ENCODE data around the gene RBP5.

RBP5 gene, protein sequence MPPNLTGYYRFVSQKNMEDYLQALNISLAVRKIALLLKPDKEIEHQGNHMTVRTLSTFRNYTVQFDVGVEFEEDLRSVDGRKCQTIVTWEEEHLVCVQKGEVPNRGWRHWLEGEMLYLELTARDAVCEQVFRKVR

DNA sequence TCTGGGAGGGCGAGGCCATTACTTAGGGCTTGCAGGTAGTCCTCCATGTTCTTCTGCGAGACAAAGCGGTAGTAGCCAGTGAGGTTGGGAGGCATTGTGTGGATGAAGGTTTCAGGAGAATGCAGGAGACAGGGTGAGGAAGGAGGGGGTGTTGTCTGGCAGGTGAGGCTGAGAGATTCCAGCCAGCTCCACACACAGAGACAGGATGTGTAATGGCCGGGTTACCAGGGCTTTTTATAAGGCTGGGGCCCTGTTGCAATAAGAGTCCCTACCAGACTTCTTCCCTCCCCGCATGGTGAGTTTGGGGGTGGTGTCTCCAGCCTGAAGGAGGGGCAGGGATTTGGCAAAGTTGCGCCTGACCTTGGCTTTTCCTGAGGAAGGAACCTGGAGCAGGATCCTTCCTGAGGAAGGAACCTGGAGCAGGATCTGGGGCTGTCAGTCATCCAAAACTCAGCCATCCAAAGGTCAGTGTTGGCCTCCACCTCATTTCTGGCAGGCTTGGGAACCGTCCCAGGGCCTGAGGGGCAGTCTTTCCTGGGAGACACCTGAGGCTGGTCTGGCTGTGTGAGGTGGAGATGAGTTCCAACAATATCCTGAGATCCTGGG is at the start of gene RBP5:
Gene RBP5, minus strand, starts transcription at position 209 of the 606 bp plus-strand sequence. Its CDS starts 114 bp downstream, at position 95.
- H3K4me3 ChIP-seq (ENCODE audit: low read length), result peak within 1 kb of the TSS; percentile 59
- no peak for DNase-seq (ENCODE audit: low read depth)
- TF ChIP-seq, protein P1, sequence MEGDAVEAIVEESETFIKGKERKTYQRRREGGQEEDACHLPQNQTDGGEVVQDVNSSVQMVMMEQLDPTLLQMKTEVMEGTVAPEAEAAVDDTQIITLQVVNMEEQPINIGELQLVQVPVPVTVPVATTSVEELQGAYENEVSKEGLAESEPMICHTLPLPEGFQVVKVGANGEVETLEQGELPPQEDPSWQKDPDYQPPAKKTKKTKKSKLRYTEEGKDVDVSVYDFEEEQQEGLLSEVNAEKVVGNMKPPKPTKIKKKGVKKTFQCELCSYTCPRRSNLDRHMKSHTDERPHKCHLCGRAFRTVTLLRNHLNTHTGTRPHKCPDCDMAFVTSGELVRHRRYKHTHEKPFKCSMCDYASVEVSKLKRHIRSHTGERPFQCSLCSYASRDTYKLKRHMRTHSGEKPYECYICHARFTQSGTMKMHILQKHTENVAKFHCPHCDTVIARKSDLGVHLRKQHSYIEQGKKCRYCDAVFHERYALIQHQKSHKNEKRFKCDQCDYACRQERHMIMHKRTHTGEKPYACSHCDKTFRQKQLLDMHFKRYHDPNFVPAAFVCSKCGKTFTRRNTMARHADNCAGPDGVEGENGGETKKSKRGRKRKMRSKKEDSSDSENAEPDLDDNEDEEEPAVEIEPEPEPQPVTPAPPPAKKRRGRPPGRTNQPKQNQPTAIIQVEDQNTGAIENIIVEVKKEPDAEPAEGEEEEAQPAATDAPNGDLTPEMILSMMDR (conservative IDR thresholded peaks at IDR 0.05; ENCODE audit: low read length), result no peak

DNA sequence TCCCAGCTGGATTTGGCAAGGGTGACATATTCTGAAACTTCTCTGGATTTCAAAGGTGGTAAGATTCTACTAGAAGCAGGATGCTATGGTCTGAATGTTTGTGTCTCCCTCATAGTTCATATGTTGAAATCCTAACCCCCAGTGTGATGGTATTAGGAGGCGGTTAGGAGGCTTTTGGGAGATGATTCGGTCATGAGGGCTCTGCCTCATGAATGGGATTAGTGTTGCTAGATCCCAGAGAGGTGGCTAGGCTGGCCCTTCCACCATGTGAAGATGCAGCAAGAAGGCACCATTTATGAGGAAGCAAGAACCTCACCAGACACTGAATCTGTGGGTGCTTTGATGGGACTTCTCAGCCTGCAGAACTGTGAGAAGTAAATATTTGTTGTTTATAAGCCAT is 49.8 kb upstream of the RBP5 start:
- H3K4me3 ChIP-seq (ENCODE audit: low read length), result no peak overlapping the region
- DNase-seq (ENCODE audit: low read depth), result no peak
- TF ChIP-seq, protein P1 (conservative IDR thresholded peaks at IDR 0.05; ENCODE audit: low read length), result no peak

DNA sequence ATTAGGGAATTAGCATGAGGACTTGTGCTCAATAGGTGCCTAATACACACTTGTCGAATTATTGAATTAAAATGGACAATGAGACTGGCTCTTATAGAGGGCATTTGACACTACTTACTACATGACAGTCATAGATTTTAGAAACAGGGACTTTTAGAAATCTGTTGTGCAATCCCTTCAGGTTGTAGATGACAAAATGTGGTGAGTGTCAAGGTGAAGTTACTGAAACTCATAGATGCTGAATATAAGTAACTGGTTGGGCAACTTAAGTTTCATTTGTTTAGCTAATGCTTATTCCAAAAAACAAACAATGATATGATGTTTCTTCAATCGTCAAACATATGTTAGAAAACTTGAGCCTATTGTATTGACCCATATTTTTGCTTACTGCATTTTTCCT is 47.9 kb upstream of the RBP5 start:
- DNase-seq (ENCODE audit: low read depth), result no peak
- TF ChIP-seq, protein P1 (conservative IDR thresholded peaks at IDR 0.05; ENCODE audit: low read length), result no peak
- no peak overlapping the region for H3K4me3 ChIP-seq (ENCODE audit: low read length)

DNA sequence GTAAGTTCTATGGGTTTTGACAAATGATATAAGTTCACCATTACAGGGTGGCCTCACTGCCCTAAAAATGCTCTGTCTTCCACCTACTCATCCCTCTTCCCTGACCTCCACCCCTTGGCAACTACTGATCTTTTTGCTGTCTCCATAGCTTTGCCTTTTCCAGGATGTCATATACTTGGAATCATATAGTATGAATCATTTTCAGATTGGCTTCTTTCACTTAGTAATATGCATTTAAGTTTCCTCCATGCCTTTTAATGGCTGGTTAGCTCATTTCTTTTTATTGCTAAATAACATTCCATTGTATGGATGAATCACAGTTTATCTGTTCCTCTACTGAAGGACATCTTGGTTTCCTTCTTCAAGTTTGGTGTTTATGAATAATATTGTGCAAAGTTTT is 46.8 kb upstream of the RBP5 start:
- peak; percentile 26 for DNase-seq (ENCODE audit: low read depth)
- no peak overlapping the region for H3K4me3 ChIP-seq (ENCODE audit: low read length)
- TF ChIP-seq, protein P1 (conservative IDR thresholded peaks at IDR 0.05; ENCODE audit: low read length), result no peak

DNA sequence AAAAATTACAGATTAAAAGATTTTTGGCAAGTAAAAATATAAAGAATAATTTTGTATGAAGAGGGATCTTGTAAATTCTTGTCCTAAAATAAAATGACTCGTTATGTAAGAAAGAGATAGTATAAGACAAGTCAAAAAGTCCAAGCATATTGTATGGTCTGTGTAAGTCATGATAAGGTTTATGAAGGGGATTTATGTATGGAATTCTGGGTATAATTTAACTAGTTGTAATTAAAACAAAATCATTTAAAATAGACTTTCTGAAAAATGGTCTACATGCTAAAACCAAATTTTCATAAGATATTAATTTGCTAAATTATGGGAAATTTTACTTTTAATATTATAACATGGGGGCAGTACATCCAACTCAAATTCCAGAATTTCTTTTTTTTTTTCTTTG is 43.2 kb upstream of the RBP5 start:
- no peak overlapping the region for H3K4me3 ChIP-seq (ENCODE audit: low read length)
- DNase-seq (ENCODE audit: low read depth), result no peak
- TF ChIP-seq, protein P1 (conservative IDR thresholded peaks at IDR 0.05; ENCODE audit: low read length), result no peak

DNA sequence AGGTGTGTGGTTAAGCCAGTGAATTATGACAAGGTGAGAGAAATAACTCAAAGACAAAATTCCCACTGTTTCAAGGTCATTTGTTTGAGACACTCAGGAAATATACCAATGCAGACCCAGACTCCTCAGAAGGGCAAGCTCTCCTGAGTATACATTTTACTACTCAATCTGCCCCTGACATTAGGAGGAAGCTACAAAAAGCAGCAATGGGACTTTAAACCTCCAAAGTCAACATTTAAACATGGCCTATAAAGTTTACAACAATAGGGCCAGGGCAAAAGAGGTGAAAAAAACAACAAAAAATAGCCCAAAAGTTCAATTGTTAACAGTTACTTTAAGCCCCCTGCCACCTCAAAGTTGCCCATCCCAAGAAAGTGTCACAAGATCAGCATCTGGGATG is 41.3 kb upstream of the RBP5 start:
- no peak overlapping the region for H3K4me3 ChIP-seq (ENCODE audit: low read length)
- TF ChIP-seq, protein P1 (conservative IDR thresholded peaks at IDR 0.05; ENCODE audit: low read length), result no peak
- no peak for DNase-seq (ENCODE audit: low read depth)

DNA sequence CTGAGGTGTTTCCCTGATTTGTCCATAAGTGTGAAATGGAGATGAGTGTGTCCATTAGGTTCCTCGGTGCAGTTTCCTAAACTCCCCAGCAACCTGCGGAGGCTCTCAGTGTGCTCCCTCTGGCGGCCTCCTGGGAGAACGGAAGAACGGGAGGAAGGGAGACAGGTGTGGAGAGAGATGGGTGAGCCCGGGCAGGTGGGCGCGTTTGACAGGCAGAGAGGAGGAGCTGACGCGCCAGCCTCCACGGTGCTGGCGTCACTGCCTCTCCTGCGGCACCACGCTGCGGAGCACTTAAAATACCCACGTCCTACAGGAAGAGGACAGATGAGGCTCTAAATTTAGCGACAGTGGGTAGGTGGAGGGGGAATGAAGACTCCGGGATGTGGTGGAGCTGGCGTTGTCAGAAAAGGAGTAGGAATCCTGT is 34.0 kb upstream of the RBP5 start:
- TF ChIP-seq, protein P1 (conservative IDR thresholded peaks at IDR 0.05; ENCODE audit: low read length), result peak; percentile 47
- no peak overlapping the region for H3K4me3 ChIP-seq (ENCODE audit: low read length)
- DNase-seq (ENCODE audit: low read depth), result no peak
